ENCODE results near the gene PTPN18. TPM values are rescaled to one million over a fixed set of nuclear protein-coding genes. Genes with fewer than 3 reads are reported as not detected.
"Not testable (repeated sequence)": the region's sequence is repeated elsewhere in the genome, so short reads cannot be mapped to it uniquely, and the experiment has no call there.

Gene PTPN18
- 10 to 100 TPM; 32.0 to 41.0 (median 37.2) TPM for polyA plus RNA-seq (ENCODE audit: insufficient read depth in 1 of 5, insufficient read length in 5 of 5, low replicate concordance in 1 of 5)
- long read RNA-seq, donor 1, partial matches to known transcripts, result 0 of 9 reads
- long read RNA-seq, donor 1, other reads (novel, unspliced or antisense), result 0 of 9 reads
- long read RNA-seq, donor 2, partial matches to known transcripts, result 0 of 5 reads
- long read RNA-seq, donor 2, other reads (novel, unspliced or antisense), result 0 of 5 reads
- long read RNA-seq, donor 3, partial matches to known transcripts, result 0 of 3 reads
- long read RNA-seq, donor 3, other reads (novel, unspliced or antisense), result 0 of 3 reads
- long read RNA-seq, donor 4, partial matches to known transcripts, result 6 of 10 reads
- long read RNA-seq, donor 4, other reads (novel, unspliced or antisense), result 0 of 10 reads
- long read RNA-seq, donor 5, partial matches to known transcripts, result 0 of 8 reads
- long read RNA-seq, donor 5, other reads (novel, unspliced or antisense), result 0 of 8 reads
- long read RNA-seq, donor 6, partial matches to known transcripts, result 0 of 7 reads
- long read RNA-seq, donor 6, other reads (novel, unspliced or antisense), result 0 of 7 reads
- long read RNA-seq, donor 7, partial matches to known transcripts, result 0 of 1 reads
- long read RNA-seq, donor 7, other reads (novel, unspliced or antisense), result 0 of 1 reads
- long read RNA-seq, donor 8, partial matches to known transcripts, result 0 of 1 reads
- long read RNA-seq, donor 8, other reads (novel, unspliced or antisense), result 0 of 1 reads

GRCh38 chr2:130355578-130356431 is at the start of gene PTPN18:
Gene PTPN18 (plus strand): TSS chr2:130356056. CDS start chr2:130356108, 52 bp downstream.
- DNase-seq, result peak; percentile 82 to 83

GRCh38 chr2:130307850-130308249 is 48.0 kb upstream of the PTPN18 start:
- no peak for DNase-seq

- no peak for DNase-seq
Observed at GRCh38 chr2:130310881-130311280, 45.0 kb upstream of the PTPN18 start.

GRCh38 chr2:130313812-130314334 is 42.0 kb upstream of the PTPN18 start:
- DNase-seq, result no peak

GRCh38 chr2:130314377-130314776 is 41.5 kb upstream of the PTPN18 start:
- no peak for DNase-seq

- no peak for DNase-seq
Observed at GRCh38 chr2:130316596-130316995, 39.3 kb upstream of the PTPN18 start.

GRCh38 chr2:130318906-130319305 is 37.0 kb upstream of the PTPN18 start:
- DNase-seq, result no peak

- no peak for DNase-seq
Observed at GRCh38 chr2:130319536-130319935, 36.3 kb upstream of the PTPN18 start.

- no peak for DNase-seq
Observed at GRCh38 chr2:130327703-130328527, 27.9 kb upstream of the PTPN18 start.

- DNase-seq, result no peak
Observed at GRCh38 chr2:130328710-130329109, 27.1 kb upstream of the PTPN18 start.

GRCh38 chr2:130332271-130333073 is 23.4 kb upstream of the PTPN18 start:
- DNase-seq, result peak; percentile 45 to 60

GRCh38 chr2:130333253-130333652 is 22.6 kb upstream of the PTPN18 start:
- DNase-seq, result not testable (repeated sequence)

- DNase-seq, result no peak
Observed at GRCh38 chr2:130334026-130334425, 21.8 kb upstream of the PTPN18 start.

- DNase-seq, result no peak
Observed at GRCh38 chr2:130335226-130335625, 20.6 kb upstream of the PTPN18 start.

- DNase-seq, result no peak
Observed at GRCh38 chr2:130336150-130336876, 19.5 kb upstream of the PTPN18 start.

- DNase-seq, result peak; percentile 81 to 88
Observed at GRCh38 chr2:130336877-130337734, 18.8 kb upstream of the PTPN18 start.

- no peak for DNase-seq
Observed at GRCh38 chr2:130337735-130338325, 18.0 kb upstream of the PTPN18 start.

Measured in right lung (tissue), 10 donors.